Putamen (tissue), 1 donor: ENCODE results near the gene TMEFF2.
"Not testable (repeated sequence)": the region's sequence is repeated elsewhere in the genome, so short reads cannot be mapped to it uniquely, and the experiment has no call there.

Experiments
- DNase-seq: peaks from one replicate; pipeline ENCODE4 v3.0.0-alpha.2; 2016; ENCODE audit warnings: low spot score

Gene TMEFF2

DNA sequence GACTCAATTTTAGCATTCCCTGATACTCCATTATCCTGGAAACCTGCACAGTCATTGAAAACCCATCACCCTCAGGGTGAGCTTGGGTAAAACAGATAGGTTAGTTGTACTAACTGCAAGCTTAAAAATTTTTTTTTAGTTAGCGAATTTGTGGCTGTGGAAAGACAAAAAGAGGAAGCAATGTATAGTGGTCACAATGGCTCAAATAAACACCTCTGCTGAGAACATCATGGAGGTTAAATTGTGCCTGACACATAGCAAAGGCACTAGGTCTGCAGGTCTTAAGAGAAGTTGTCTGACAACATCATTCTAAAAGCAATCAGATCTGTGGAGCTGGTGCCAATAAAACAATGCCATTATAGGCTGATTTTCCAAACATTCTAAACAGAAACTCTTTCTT, 263.4 kb downstream of the TMEFF2 start:
- DNase-seq = no peak

DNA sequence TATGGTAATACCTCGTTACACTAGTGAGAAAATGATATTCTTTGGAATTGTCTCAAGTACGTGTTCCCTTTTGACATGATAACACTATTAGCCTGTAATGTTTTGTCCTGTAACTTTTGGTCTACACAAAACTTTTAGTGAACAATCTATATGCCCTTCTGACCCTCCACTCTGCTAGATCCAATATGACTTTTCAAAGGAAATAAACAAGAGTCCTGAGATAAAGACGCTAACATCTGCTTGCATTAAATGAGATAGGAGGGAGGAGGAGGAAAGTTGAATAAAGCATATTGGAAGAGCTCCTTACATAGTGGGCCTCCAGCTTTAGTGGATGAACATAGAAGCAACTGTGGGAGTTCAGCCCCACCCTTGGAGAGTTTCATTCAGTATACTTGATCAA, 264.5 kb downstream of the TMEFF2 start:
- DNase-seq = no peak

DNA sequence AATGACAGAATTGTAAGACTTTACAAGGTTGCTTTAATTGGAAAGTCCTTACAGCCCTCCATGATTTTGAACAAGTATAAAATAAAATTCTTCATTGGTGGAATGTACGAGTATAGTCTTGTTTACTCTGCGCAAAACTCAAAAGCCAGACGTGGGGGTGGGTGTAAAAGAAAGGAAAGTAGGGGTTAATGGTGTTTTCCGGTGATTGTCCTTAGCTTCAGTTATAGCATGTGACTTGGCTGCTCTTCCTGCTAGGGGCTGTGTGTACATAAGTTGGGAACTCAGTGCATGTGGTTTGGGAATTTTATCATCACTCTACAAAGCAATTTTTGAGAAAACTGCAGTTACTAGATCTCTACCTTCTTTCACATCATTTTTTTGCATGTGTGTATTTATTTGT, 265.4 kb downstream of the TMEFF2 start:
- no peak for DNase-seq

DNA sequence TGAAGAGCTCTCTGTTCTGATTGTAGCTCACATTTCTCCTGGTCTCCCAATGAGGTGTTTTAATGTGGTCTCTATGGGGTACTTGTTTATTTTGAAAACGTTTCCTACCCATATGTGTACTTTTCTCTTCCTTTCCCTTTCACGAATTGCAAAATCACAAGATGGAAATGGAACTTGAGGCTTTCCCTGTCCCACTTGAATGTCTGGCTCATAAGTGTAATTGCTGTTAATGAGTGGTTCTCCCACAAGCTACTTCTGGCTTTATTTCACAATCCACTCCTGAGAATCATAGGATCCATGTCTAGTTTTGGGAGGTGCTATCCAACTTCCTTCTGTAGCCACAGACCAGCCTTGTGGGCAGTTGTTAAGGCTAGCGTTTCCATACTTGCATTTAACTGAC, 266.7 kb downstream of the TMEFF2 start:
- no peak for DNase-seq

DNA sequence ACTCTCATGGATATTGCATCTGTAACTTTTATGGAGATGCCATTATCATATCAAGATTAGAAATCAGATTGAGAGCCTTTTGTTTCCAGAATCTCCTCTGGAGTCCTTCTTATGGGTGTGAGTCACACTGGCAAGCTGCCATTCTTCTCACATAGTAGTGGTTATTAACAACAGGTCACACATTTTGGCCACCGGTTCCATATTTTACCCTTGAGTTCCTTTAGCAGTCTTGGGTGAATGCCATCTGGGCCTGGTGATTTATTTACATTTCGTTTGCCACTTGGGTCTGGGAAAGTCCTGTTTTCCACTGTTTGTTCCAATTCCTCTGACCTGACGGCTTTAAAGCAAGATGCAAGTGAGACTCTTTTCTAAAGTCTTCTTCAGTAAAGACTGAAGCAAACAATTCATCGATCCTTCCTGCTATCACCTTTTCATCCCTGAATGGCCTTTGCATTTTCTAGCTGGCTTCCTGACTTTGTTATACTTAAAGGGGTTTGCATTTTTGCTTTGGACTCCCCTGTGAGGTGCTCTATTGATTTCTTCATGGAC, 267.3 kb downstream of the TMEFF2 start:
- DNase-seq = no peak

DNA sequence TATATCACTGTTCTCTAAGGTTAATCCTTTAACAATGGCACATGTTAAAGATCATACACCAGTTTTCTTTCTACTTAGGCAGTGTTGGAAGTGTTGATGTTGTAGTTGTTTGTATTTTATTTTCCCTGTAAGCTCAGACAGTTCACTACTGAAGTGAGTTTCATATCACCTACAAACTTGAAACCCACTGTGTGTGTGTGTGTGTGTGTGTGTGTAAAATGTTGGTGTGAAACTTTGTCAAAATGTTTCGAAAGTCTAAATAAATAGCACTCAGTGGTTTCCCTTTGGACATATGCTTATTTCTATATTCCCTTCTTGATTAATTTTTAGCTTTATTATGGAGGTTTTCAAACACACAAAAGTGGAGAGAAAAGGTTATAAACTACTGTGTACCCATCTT, 268.1 kb downstream of the TMEFF2 start:
- DNase-seq = no peak

DNA sequence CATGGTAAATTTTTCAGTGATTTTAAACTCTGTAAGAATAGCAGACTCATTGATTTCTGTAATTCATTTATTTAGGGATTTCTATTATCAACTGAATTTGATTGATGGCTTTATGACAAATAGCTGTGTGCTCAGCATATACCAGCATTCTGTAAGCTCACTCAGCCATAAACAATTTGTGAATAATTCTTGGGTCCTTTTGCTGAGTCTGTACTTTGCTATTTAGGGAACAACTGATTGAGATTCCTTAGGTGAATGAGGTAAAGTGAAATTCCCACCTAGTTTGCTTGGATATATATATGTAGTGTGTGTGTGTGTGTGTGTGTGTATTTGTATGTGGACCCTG, 271.1 kb downstream of the TMEFF2 start:
- DNase-seq = no peak

DNA sequence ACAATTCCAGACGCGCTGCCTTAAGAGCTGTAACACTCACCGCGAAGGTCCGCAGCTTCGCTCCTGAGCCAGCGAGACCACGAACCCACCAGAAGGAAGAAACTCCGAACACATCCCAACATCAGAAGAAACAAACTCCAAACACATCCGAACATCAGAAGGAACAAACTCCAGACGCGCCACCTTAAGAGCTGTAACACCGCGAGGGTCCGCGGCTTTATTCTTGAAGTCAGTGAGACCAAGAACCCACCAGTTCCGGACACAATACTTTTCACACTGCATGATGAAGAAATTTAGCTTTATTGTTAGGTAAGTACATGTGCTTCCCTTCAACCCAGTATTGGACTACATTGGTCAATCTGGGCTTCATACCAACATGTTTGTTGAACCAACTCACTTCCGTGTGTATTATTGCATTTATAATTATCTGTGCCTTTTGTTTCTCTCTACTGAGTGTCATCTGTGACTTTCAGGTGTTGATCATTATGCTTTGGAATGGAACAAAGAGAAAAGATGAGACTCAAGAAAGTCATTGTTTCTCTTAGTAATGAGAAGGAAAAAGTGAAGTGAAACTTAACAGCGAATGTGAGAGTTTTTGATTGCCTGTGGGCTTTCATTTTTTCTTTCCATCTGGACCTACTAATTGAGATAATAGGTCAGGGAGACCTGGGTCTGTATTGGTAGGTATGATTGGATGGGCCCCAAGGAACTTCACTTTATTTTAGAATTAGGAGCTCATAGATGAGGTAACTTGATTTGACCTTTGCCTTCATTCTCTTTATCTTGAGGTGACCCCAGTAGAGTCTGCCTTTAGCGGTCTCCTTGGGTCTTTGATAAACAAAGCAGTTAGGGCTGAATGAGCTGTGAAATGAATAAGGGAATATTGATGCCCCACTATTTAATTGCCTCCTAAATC, 271.7 kb downstream of the TMEFF2 start:
- no peak for DNase-seq

DNA sequence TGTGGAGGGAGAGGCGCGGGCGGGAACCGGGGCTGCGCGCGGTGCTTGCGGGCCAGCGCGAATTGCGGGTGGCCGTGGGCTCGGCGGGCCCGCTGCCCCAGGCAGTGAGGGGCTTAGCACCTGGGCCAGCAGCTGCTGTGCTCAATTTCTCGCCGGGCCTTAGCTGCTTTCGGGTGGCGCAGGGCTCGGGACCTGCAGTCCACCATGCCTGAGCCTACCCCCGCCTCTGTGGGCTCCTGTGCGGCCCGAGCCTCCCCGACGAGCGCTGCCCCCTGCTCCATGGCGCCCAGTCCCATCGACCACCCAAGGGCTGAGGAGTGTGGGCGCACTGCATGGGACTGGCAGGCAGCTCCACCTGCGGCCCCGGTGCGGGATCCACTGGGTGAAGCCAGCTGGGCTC, 273.1 kb downstream of the TMEFF2 start:
- not testable (repeated sequence) for DNase-seq

DNA sequence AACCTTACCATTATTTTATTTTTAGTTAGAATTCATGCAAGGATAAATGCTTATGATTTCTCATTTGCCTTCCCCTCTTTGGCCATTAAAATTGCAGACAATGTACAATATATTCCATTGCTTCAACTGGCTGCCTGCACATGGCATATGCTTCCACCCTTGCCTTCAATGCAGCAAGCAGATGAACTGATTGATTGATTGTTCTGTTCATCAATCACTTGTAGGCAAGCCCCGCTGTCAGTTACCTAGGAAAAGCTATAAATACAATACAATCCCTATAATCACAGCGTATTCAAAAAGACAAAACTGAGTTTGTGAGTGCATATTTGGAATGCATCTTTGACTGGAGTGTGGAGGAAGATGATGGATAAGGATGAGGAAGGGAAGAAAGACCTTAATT, 274.2 kb downstream of the TMEFF2 start:
- DNase-seq = no peak

DNA sequence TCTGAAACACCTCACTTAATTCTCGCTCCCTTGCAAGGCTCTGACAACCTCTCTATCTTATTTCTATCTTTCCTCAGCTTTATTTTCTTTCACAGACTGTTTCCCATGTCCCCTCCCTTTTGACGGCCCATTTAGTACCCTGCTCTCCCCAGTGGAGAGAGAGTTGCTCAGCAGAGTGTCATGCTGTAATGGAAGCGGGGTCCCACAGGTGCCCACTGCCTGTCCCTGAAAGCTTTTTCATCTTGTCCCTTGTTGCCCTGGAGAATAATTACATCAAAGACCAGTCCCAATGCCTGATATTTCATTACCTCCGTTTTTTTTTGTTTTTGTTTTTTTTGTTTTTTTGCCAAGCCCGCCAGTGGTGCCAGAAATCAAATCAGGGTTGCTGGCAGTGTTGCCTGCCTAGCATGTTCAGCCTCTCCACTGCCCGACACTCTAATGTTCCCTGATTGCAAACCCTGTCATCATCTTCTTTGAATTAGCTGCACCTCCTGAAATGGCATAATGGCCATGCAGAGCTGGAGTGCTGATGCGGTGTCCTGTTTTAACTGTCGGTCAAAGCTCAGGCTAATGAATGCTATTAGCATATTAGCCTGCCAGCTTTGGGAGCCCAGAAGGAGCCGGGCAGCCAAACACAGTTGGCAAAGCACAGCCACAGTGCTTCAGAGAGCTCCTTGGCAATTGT, 276.6 kb downstream of the TMEFF2 start:
- DNase-seq = no peak

DNA sequence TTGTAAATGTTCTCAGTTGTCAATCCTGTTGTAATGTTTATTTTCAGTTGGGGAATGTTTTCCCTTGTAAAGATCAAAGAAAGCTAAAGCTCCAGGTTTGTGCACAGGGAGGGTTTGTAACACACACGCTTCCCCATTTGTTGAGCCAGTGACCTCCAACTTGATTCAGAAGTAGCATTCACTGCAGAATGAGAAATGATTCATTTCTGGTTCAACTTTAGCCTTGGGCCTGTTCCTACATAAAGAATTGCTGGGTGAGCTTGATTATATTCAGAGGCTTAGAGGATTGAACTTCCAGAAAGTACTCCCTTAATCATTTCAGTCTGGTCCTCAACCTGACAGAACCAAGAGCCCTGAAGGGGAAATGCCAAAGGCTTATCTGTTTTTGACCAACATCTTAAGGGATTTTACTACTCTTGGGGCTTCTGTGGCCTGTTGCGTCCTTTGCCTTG, 277.3 kb downstream of the TMEFF2 start:
- DNase-seq = no peak

DNA sequence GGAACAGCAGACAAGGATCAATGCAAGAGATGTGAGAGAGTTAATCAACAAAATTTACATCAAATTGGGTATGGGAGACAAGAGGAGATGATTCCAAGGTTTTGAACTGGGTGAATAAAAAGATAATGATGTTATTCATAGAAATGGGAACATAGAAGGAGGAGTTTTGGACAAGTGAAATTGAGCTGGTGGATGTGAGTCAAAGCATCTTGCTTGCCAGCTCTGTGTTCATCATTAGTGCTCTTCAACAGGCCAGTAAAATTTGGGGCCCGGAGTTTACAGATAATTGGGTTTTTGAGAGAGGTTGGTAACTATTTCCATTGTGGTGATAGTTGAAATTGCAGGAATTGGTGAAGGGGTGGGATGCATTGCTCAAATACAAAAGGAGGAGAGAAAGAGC, 277.9 kb downstream of the TMEFF2 start:
- no peak for DNase-seq

DNA sequence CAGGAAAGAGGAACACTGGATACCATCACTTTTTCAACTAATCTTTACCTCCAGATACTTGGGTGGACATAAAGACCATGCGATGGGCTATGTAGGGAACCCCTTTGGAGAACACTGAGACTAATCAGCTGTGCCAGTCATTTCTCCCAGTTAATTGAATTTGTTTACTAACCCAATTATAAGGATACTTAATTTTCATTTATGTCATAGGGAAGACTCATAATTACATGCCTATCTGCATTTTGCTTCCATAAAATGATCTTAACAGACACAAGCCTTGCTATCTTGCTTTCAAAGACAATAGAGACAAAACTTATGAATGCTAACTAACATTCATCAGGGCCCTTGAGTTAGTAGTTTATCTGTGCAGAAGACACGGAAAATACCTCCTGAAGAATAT, 279.0 kb downstream of the TMEFF2 start:
- no peak for DNase-seq

DNA sequence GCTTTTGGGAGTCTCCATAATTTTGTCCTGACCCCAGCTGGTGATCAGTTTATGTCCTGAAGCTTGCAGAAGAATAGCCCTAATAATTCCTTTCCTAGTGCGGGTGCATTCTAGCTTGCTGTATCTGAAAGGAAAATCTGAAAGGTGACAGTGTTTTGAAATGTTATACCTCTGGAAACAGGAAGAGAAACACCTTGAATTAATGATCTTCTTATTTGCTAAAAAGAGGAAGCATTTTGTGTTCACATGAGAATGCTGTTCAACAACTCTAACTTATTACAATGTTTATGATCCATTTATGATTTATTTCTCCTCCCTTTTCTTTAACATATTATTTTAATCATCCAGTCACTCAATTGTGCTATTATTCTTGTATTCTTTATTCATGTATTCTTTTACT, 280.9 kb downstream of the TMEFF2 start:
- no peak for DNase-seq

DNA sequence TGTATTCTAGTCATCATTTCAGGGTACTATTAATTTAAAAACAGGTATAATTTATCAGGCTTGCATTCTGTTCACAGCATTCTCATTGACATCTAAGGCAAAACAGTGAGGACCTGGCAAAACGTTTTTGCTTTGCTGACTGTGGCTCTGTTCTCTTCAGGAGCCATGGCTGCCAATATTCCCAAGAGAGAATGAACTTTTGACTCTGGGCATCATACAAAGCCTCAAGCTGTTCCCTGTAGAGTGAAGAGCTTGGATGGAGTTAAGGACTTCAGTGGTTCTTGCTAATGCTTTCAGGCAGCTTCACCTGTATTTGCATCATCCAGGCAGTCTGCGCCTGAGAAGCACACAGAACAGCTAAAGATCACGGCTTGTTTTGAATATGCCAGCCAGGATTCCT, 282.0 kb downstream of the TMEFF2 start:
- no peak for DNase-seq

DNA sequence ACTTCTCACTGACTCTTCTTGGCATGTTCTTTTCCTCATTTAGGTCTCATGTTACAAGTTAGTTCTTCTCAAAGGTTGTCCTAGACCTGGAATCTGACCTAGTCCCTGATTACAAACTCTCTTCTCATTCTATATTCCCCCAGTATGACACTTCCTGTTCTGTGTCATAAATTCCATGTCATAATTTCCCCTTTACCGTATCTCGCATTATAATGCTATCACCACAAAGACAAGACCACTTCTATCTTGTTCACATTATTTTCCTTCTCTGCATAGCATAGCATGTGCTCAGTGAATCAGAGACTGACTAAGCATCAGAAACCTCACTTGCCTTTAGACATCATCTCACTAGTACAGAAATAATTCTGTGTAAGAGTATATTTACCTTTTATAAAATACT, 284.2 kb downstream of the TMEFF2 start:
- DNase-seq = no peak

DNA sequence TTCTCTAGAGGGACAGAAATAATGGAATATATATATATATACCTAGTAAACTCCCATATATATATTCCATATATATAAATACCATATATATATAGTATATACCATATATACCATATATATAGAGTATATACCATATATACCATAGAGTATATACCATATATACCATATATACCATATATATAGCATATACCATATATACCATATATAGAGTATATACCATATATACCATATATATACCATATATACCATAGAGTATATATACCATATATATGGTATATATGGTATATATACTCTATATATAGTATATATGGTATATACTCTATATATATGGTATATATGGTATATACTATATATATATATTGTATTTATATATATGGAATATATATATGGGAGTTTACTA, 285.9 kb downstream of the TMEFF2 start:
- no peak for DNase-seq

DNA sequence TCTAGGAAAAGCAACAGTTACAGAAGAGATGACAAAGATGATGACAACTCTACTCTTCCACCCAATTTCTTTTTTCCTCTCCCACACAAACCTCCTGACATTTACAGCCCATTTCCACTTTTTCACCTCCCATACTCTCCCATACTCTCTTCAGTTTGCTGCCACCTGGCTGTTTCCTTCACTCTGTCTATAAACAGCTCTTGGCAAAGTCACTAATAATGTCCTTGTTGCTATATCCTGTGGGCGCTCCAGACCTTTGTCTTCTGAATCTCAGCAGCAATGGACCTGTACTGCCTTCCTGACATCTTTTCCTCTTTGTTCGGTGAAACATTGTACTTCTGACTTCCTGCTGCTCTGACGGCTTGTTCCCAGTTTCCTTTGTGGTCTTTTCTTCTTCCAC, 287.2 kb downstream of the TMEFF2 start:
- no peak for DNase-seq

DNA sequence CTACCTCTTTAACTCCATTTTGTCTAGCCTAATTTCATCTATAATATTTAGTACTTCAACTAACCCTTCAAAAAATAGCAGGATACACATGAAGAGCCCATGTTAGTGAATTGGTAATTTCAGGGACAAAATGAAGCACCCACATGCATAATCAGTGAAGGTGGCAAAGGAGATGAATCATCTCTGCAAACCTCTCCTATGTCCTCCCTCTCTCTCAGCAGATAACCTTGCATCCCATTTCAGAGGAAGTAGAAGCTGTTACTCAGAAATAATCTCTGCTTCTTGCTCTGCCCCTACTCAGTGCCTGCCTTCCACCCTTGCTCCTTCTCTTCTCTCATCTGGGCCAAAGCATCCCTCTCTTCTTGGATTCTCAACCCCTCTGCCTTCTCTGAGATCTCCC, 287.6 kb downstream of the TMEFF2 start:
- no peak for DNase-seq

DNA sequence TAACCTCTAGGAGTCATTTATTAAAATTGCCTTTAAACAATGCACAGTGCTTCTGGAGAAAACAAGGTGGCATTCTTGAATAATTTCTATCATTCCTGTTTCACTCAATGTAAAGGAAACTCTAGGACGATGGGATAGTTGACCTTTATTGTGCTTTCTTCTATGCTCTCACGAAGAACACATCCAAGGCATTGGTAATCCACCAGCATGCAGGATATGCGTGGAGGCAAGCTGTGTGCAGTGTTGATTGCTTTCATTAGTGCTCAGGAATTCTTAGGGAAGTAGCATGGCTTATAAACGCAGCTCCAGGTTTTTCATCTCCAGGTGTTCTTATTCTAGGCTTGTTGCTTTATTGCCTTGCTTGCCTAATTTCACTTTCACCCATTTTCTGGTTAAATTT, 289.4 kb downstream of the TMEFF2 start:
- no peak for DNase-seq

DNA sequence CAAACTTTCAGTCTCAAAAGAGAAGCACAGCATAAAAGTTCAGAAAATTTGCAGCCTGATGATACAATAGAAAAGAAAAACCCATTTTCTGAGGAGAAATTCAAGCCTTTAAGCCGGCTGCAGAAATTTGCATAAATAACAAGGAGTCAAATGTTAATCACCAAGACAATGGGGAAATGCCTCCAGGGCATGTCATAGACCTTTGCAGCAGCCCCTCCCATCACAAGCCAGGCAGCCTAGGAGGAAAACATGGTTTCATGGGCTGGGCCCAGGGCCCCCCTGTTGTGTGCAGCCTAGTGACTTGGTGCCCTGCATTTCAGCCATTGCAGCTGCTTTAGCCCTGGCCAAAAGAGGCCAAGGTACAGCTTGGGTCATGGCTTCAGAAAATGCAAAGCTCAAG, 293.7 kb downstream of the TMEFF2 start:
- DNase-seq = no peak

DNA sequence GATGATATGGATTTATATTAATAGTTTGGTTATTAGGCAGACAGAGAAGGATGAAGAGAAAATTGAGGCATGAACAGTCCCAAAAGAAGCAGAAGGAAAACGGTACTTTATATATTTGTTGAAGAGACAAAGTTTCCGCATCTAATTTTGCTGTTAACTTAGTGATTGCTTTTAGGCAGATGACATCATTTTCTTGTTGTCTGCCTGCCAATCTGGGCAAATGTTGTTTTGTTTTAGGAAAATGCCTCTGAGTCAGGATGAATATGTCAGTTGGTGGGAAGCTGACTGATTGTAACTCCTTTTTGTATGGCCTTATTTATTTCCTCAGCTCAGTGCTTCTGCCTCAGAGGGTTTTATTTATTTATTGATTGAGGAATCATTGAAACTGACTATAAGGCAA, 295.3 kb downstream of the TMEFF2 start:
- no peak for DNase-seq
